ENCODE data around the gene DLK1.

GRCh38 chr14:100736269-100737180 lies 9.8 kb downstream of the DLK1 start:
- no peak for TF ChIP-seq CTCF (IDR thresholded peaks at IDR 0.05)
- no peak for TF ChIP-seq POLR2A (IDR thresholded peaks at IDR 0.05)

Measured in testis (tissue), 2 donors.